HG03571 (cell line): ENCODE measurements around the gene CLOCK.
A peak's percentile ranks its signal among the peaks of the same experiment; 100 is the strongest.

Source experiments
- ATAC-seq: cut with Tn5 transposase; IDR thresholded peaks from one replicate; pipeline ENCODE4 v1.9.1; 2021; ENCODE audit not compliant: unreplicated experiment

Gene CLOCK

DNA sequence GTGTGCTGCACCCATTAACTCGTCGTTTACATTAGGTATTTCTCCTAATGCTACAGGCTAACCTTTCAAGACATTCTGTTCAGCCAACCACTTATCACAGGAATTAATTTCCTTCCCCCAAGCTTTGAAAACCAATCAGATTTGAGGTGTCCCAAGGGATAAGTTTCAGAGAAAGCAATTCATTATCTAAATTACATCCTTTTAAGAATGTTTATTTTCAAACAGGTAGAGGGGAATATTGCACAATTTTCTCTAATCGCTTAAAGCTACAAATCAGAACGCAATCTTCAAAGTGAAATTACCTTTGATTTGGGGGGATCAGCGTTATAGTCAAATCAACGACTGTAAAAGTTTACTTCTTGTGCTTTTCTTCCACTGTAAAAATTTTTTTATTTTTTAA lies 1.6 kb downstream of the CLOCK start:
- ATAC-seq = no peak

DNA sequence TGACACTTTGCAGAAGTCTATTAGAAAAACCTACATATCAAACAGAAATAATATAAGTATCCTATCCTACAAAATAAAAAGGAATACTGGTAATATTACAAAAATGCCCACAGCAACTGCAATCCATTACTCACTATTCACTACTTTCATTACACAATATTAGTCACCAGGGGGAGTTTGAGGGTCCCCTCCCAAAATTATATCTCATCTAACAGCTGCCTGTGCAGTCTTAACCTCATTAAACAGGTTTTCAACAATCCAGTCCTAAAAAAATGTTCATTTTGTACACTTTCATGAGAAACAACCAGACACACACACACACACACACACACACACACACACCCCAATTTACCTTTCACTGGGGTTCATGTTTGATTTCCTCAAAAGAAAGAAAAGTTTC lies 2.9 kb downstream of the CLOCK start:
- no peak for ATAC-seq

DNA sequence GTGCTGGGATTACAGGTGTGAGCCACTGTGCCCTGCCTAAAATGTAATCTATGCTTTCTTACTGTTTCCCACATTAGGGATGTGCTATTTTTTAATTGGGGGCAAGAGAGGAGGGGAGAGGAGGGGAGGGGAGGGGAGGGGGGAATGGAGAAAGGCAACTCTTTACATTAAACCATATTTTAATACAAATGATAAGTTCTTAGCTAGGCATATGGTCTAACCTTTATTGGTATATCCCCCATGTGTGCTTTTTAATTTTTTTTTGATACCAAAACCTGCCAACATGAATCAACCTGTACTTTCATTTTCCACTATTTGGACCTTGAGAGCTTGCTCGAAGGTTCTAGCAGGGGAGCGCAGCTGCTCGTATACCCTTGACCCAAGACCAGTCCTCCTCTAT lies 6.4 kb downstream of the CLOCK start:
- ATAC-seq = no peak

DNA sequence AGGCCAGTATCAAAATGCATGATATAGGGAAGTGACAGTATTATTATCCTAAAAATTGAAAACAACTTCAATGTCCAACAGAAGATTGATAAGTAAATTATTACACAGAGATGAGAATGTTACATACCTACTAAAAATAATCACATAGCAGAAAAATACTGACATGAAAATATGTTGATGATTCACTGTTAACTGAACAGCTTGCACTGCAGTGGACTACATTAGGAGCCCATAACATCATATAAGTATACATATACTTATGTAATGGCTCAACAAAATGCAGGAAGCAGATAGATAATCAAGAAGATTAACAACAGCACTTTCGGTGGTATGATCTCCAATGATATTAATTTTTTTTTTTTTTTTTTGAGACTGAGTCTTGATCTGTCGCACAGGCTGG lies 7.1 kb downstream of the CLOCK start:
- no peak for ATAC-seq

DNA sequence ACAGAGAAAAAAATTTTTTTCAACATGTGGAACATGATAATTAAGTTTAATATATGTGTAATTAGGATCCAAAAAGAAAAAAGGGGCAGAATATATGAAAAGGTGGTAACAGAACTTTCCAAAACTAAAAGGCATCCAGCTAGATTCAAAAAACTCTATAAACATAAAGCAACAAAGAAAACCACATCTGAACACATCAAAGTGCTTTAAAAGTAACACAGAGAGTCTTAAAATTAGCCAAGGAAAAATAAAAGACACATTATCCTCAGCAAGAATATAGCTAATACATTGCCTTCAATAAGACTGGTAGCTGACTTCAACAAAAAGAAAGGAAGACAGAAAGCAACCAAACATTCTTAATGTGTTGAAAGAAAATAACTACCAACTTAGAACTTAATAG lies 8.2 kb downstream of the CLOCK start:
- no peak for ATAC-seq

DNA sequence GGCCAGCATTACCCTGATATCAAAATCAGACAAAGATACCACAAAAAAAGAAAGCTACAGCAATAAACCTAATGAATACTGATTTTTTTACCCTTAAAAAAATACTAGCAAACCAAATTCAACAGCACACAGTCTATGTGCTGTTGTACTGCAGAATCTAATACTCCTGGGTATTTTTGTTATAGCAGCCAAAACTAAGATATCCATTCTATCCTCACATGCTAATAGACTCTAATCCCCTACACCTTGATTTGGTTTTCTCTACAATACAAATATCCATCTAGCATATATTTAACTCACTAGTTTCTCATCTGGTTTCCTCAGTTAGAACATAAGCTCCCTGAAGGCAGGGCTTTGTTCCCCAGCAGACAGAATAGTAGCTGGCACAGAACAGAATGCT lies 12.4 kb downstream of the CLOCK start:
- no peak for ATAC-seq

DNA sequence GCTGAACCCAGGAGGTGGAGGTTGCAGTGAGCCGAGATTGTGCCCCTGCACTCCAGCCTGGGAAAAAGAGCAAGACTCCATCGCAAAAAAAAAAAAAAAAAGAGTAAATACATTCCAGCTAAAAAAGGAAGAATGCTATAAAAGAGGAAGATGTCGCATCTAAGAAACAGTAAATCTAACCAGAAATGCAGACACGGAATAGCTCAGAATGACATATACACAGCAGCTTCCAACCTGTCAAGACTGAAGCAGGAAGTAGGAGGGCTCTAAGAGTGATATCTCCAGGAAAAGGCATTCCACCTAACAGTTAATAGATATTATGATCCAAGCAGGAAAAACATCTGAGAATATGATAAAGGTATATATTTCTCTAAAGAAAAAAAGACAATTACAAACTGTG lies 16.0 kb downstream of the CLOCK start:
- no peak for ATAC-seq

DNA sequence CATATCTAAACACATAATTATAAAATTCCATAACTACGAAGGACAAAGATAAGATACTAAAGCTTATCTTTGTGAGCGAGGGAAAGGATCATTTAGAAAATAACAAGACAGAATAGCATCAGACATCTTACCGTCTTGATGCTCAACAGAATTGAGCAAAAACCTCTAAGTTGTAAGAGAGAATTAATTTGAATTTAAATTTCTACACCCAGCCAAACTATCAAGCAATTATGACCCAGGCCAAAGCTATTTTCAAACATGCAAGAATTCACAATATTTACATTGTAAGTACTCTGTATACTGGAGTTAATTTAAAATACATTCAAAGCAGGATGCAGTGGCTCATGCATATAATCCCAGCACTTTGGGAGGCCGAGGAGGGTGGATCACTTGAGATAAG lies 16.5 kb downstream of the CLOCK start:
- no peak for ATAC-seq

DNA sequence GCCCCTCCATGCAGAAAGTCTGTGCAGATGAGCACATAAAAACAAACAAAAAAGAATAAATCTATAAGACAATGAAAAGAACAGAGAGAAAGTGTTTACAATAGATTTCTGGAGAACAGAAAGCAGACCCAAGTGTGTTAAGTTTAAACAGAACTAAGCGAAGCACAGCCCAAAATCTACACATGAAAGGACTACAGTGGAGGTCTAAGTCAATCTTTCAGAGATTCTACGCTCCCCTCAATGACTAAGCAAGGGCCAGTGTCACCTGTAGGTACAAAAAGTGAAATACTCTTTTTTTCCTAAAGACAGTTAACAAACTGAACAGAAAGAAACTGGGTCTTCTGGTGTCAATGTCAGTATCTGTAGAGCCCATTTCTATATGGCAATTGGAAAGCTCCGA lies 18.2 kb downstream of the CLOCK start:
- ATAC-seq = no peak

DNA sequence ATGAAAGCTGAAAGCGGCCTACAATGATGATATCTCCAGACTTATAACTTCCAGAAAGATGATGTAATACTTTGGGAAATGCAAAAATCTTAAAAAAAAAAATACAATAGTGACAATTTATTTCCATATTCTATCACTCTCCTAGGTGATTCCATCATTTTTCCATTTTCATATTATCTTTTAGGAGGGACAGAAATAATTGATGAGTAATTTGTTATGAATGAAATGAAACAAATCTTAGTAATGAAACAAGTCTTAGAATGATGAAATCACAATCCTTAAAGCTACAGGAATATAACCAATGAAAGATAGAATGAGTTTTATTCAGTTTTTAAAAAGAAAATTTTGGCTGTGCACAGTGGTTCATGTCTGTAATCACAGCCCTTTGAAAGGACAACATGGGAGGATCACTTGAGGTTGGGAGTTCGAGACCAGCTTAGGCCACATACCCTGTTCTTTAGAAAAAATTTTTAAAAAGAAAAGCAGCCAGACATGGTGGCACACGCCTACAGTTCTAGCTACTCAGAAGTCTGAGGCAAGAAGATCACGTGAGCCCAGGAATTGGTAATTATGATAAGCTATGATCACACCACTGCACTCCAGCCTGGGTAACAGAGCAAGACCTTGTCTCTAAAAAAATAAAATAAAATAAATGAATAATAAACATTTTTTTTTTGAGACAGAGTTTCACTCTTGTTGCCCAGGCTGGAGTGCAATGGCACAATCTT lies 21.7 kb downstream of the CLOCK start:
- ATAC-seq = no peak

DNA sequence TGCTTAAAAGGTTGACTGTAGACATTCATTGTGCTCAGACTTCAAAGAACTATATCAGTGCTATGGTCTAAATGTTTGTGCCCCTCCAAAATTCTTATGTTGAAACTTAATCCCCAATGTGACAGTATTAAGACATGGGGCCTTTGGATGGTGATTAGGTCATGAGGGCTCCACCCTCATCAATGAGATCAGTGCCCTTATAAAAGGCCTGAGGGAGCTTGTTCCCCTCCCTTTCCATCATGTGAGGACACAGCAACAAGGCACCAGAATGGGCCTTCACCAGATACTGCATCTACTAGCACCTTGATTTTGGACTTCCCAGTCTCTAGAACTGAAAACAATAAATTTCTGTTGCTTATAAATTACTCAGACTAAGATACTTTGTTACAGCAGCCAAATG lies 28.3 kb downstream of the CLOCK start:
- ATAC-seq = no peak

DNA sequence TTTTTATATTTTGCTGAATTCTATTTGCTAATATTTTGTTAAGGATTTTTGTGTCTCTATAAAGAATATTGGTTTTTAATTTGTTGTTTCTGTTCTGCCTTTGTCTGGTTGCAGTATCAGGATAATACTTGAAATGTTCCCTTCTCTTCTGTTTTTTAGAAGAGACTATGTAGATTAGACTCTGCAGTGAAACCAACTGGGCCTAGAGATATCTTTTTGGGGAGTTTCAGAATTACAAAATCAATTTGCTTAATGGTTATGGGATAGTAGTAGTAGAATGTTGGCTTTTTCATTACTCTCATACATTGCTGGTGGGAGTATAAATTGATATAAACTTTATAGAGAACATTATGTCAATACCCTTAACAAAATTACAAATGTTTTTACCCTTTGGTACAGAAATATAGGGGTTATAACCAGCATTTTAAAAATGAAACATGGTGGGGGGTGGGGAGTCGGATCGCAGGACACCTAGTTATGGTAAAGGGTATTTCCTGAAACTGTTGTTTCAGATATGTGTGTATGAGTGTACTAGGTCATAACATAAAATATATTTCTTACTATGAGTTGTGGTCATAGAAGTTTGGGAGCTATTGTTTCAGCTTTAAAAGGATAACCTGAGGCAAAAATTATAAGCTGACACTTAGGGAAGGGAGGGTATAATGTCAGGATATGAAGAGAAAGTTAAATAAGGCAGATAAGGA lies 29.0 kb downstream of the CLOCK start:
- no peak for ATAC-seq

DNA sequence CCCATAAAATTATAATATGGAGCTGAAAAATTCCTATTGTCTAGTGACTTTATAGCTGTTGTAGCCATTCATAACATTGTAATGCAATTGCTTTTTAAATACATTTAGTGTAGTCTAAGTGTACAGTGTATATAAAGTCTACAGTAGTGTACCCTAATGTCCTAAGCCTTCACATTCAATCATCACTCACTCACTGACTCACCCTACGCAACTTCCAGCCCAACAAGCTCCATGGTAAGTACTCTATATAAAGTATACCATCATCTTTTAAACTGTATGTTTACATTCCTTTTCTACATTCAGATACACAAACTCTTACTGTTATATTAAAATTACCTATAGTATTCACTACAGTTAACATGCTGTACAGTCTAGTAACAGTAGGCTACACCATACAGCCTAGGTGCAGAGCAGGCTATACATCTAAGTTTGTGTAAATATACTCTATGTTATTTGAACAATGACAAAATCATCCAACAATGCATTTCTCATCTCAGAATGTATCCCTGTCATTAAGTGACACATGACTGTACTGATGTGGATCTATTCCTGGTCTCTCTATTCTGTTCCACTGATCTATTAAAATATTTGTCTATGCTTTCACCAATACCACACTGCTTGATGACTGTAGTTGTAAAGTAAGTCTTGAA lies 33.7 kb downstream of the CLOCK start:
- ATAC-seq = no peak

DNA sequence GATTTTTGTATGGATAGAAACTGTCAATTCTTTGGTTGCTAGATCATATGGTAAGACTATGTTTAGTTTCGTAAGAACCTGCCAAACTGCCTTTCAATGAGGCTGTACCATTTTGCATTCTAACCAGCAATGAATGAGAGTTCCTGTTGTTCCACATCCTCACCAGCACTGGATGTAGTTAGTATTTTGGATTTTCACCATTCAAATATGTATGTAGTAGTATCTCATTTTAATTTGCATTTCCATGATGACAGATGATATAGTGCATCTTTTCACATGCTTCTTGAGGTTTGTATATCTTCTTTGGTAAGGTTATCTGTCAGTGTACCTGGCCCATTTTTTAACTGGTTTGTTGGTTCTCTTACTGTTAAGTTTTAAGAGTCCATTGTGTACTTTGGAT lies 34.6 kb downstream of the CLOCK start:
- ATAC-seq = no peak

DNA sequence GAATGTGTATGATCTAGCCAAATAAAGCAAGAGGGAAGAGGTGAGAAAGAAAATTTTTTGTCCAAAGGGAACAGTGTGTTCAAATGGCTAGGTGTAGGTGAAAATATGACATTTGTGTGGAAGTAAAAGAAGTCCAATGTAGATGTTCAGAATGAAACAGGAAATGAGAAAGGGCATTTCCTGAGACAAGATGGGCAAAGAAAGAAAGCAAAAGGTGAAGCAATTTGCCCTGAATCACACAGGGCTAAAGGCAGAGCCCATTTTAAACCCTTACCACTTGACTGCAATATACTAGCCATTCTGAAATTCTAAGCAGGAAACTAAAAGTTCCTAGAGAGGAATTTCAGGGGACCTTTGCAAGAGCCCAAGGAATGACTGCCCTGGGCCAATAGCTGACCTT lies 36.0 kb downstream of the CLOCK start:
- no peak for ATAC-seq

DNA sequence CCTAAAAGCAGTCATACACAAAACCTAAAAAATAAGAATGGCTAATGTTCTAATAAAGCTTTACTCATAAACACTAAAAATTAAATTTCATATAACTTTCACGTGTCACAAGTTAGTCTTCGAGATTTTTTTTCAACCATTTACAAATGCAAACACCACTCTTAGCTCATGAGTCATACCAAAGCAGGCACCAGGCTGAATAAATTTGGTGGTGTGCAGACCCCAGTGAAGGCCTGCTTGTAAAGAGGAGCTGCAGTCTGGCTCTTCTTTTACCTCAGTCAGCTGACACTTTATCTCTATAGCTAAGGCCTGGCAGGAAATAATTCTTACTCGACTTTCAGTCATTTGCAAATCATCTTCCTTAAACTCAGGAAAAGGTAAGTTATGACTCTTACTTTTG lies 37.4 kb downstream of the CLOCK start:
- ATAC-seq = no peak

DNA sequence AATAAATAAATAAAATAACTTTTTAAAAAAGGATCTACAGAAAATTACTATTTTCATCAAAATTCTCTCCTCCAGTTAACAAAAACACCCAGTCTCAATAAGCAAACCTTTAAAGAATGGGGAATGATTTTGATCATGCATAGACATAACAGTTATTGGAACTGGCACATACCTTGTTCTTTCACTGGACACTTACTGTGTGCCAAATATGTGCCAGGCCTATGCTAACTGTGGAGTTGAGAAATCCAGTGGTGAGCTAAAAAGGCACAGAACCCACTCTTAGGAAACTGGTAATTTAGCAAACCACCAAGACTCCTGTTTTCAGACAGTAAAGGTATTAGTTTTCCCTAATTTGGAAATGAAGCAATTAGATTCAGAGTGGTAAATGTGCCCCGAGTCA lies 39.1 kb downstream of the CLOCK start:
- ATAC-seq = no peak

DNA sequence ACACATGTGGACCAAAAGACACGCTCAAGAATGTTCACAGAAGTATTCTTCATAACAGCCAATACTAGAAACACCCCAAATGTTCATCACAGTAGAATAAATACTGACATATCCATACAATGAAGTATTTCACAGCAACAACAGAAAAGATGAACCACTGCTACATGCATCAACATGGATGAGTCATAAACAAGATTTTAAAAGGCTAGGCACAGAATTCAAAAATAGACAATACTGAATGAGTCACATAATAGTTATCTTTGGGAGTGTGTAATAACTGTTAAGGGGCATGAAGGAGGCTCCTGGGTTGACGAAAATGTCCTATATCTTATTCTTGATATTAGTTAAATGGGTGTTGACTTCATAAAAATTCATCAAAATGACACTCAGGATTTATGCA lies 43.5 kb downstream of the CLOCK start:
- ATAC-seq = no peak

DNA sequence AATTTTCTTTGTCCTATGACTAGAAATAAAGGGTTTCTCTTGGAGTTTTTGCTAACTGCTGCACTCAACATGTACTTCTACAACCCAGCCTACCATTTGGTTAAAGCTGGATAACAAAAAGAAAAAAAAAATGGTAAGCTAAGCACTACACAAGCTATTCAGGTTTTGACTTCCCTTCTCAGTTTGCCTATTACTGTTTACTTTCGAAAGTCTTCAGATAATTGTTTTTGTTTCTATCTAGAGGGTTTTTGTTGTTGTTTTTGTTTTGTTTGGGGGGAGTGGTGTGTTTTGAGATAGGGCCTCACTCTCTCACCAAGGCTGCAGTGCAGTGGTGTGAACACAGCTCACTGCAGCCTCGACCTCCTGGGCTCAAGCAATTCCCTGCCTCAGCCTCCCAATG lies 46.6 kb downstream of the CLOCK start:
- peak; percentile 66 for ATAC-seq

DNA sequence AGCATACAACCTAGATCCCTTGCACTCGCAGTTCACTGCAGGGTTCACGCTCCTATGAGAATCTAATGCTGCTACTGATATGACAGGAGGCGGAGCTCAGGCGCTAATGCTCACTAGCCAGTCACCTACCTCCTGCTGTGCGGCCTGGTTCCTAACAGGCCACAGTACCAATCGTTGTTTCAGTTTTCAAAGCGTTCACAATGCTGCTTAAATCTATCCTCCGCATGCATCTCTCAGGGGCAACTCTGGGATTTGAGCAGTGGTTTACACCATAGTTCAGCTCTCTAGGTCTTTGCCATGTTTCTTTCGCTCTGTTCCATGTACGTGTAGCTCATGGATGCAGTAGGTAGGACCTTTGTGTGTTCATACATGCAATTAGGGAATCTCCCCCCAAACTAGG lies 47.2 kb downstream of the CLOCK start:
- ATAC-seq = no peak

DNA sequence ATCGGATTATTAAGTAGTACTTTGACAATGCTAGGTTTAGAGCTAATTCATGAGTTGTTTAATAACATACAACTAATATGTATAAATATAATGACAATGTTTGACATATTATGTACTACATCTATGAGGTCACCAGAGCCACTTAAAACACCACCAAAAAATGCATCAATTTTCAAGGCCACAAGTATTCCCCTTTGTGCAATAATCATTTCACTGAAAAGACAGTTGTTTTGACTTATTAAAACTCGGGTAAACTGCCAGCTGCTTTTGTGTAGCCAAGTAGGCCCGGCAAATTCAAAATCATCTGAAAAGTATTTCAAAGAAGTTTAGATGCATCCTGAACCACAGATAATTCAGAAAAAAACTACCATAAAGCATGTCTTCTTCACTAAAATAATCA lies 48.7 kb downstream of the CLOCK start:
- ATAC-seq = no peak

DNA sequence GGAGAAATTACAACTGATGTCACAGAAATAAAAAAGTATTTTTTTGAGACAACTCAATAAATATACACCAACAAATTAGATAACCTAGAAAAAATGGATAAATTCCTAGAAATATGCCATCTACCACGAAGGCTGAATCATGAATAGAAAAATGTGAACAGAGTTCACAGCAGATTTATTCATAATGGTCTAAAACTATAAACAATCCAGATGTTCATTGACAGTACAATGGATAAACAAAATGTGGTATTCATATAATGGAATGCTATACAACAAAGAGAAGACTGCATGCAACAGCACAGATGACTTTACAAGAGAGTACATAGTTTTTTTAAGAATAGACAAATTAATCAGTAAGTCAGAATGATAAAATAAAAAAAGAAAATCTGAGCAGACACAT lies 55.2 kb downstream of the CLOCK start:
- no peak for ATAC-seq
